ENCODE measurements around the gene GNAT2.

- TF ChIP-seq CTCF (IDR thresholded peaks at IDR 0.05; ENCODE audit: low read depth, low read length) (no peak), EZH2phosphoT487 (IDR thresholded peaks at IDR 0.05; ENCODE audit: low read depth) (no peak)
Measured at GRCh38 chr1:109641078-109641740, 21.8 kb upstream of the GNAT2 start.

Measured in OCI-LY3 (cell line).